Natural killer cell (primary cell): Measurements from ENCODE around the gene CES3. TPM values are rescaled to one million over a fixed set of nuclear protein-coding genes. Genes with fewer than 3 reads are reported as not detected.
A peak's percentile ranks its signal among the peaks of the same experiment; 100 is the strongest.
"Not testable (repeated sequence)": the region's sequence is repeated elsewhere in the genome, so short reads cannot be mapped to it uniquely, and the experiment has no call there.

Experiments
- ATAC-seq, 3 donors: fragments of 150-1000 bp in 2 of 3; fragments of 200-7000 bp in 1 of 3; cut with Tn5 transposase; 1 replicate in 1 of 3; 2 replicates in 2 of 3; pipeline ENCODE4 v1.10.0; 2021; ENCODE audit warnings: mild to moderate bottlenecking in 2 of 3, moderate library complexity in 2 of 3
- DNase-seq, 2 donors: peaks; one replicate each; pipeline versions ENCODE4 v3.0.0 to v3.0.0-alpha.2; 2013 to 2021; ENCODE audit warnings: mixed read lengths in 1 of 2
- H3K27ac ChIP-seq: one replicate; pipeline ENCODE4 v1.5.1; 2013; ENCODE audit warnings: mild to moderate bottlenecking, low read length
- H3K27me3 ChIP-seq: one replicate; pipeline ENCODE4 v1.6.1; 2013; ENCODE audit warnings: low read length; ENCODE audit not compliant: control insufficient read depth, insufficient read depth
- H3K36me3 ChIP-seq: one replicate; pipeline ENCODE4 v1.6.1; 2013; ENCODE audit warnings: low read length; ENCODE audit not compliant: control insufficient read depth, insufficient read depth
- H3K4me1 ChIP-seq: one replicate; pipeline ENCODE4 v1.6.1; 2013; ENCODE audit warnings: low read length; ENCODE audit not compliant: control insufficient read depth, insufficient read depth
- H3K4me3 ChIP-seq: one replicate; pipeline ENCODE4 v1.5.1; 2013; ENCODE audit warnings: low read length
- H3K9me3 ChIP-seq: one replicate; pipeline ENCODE4 v1.6.1; 2013; ENCODE audit warnings: low read length; ENCODE audit not compliant: control insufficient read depth, insufficient read depth
- H3K27ac Mint-ChIP-seq, 2 donors: one replicate each; pipeline ENCODE4 v1.8.0; 2022; ENCODE audit warnings: mild to moderate bottlenecking in 2 of 2, mixed read lengths in 2 of 2, moderate library complexity in 1 of 2
- H3K27me3 Mint-ChIP-seq, 2 donors: one replicate each; pipeline ENCODE4 v1.8.0; 2022; ENCODE audit warnings: low read depth in 2 of 2, mixed read lengths in 2 of 2
- H3K36me3 Mint-ChIP-seq: one replicate; pipeline ENCODE4 v1.8.0; 2022; ENCODE audit warnings: mixed read lengths
- H3K4me1 Mint-ChIP-seq, 2 donors: one replicate each; pipeline ENCODE4 v1.8.0; 2022; ENCODE audit warnings: mixed read lengths in 2 of 2
- H3K4me3 Mint-ChIP-seq: one replicate; pipeline ENCODE4 v1.8.0; 2022; ENCODE audit warnings: mild to moderate bottlenecking, moderate library complexity, mixed read lengths
- H3K9me3 Mint-ChIP-seq, 2 donors: one replicate each; pipeline ENCODE4 v1.8.0; 2022; ENCODE audit warnings: mixed read lengths in 2 of 2
- CTCF ChIP-seq: fragments of 200-600 bp; IDR thresholded peaks from one replicate; pipeline ENCODE4 v1.8.0; 2022; ENCODE audit warnings: antibody characterized with exemption
- WGBS: methylation state at CpG from one replicate; pipeline ENCODE4 v1.1.7; 2013; ENCODE audit warnings: missing lambda C conversion rate; ENCODE audit not compliant: insufficient coverage; 5-methylcytosine and 5-hydroxymethylcytosine counted together
- intact Hi-C: fragments of 100-400 bp; cut with micrococcal nuclease; formaldehyde crosslinking; loops from one replicate; pipeline ENCODE4 v1.14.2; 2022
- total RNA-seq, 4 donors: library from RNA; stranded (reverse); fragments of 120-200 nt in 1 of 4; gene quantifications; one replicate each; pipeline versions ENCODE4 v1.2.3 to v1.2.4, GENCODE V29; 2013 to 2022

CES3 gene
- total RNA-seq, 3 donors from 2014 or later (not counting 1 experiment from before 2014, with no cell fraction given), result 0.19 to 0.95 (median 0.27) TPM

GRCh38 chr16:66934138-66934838 is 26.8 kb upstream of the CES3 start, which contains the start of gene CIAO2B:
CIAO2B (minus strand) TSS chr16:66934402; CDS start chr16:66934364, 38 bp downstream.
- H3K27me3 ChIP-seq, result no peaks in the 10 kb centered on the region
- peaks cover 5% of the 10 kb centered on the region for H3K36me3 ChIP-seq
- Mint-ChIP-seq H3K36me3 (no peaks in the 10 kb centered on the region), H3K27ac (peak within 1 kb of the TSS; percentile 96 to 98), H3K27me3 (no peaks in the 10 kb centered on the region), H3K4me1 (peaks cover 44 to 60% of the 10 kb centered on the region in 2 donors), H3K9me3 (no peaks in the 10 kb centered on the region), H3K4me3 (peak within 1 kb of the TSS; percentile 99)
- intact Hi-C loops, result no loop called here
- TF ChIP-seq CTCF, result no peak
- DNase-seq (peak; percentile 86 to 94), ATAC-seq (peak; percentile 85 to 91 (median 87))
- H3K27ac ChIP-seq, result peak within 1 kb of the TSS; percentile 78
- H3K4me3 ChIP-seq, result peak within 1 kb of the TSS; percentile 64
- no peaks in the 10 kb centered on the region for H3K9me3 ChIP-seq
- H3K4me1 ChIP-seq, result peaks cover 35% of the 10 kb centered on the region
- under 1% methylated on average over 76 of the region's 76 CpGs for WGBS

DNA sequence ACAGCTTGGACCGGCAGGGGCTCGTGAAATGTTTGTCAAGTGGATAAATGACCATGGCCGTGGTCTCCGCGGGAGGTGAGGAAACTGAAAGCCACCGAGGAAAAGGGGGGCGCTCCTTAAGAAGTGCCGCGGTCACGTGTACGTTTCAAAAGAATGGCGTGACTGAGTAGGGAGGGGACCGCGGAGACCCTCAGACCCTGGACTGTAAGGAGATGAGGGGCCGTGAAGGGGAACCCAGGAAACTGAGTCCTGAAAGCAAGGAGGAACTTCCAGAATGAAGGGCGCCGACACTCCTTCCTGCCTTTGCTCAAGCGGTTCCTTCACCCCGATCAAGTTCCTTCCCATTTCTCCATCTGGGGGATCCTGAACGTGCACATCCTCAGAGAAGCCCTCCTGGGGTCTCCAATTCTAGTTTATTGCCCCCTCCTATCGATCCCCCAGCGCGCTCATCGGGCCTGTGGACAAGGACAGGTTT is 26.2 kb upstream of the CES3 start:
- H3K27me3 ChIP-seq, H3K9me3 Mint-ChIP-seq, H3K36me3 Mint-ChIP-seq, H3K27me3 Mint-ChIP-seq, H3K9me3 ChIP-seq, ATAC-seq, H3K36me3 ChIP-seq, intact Hi-C loops: not testable (repeated sequence)
- H3K27ac Mint-ChIP-seq, result peak overlapping the region; percentile 96 to 98
- H3K4me1 Mint-ChIP-seq, result peaks cover 44 to 60% of the 10 kb centered on the region in 2 donors
- peak overlapping the region; percentile 64 for H3K4me3 ChIP-seq
- 4% methylated on average over 21 of the region's 24 CpGs for WGBS
- H3K4me1 ChIP-seq, result peaks cover 35% of the 10 kb centered on the region
- peak in 1 of 2 donors; percentile 29 for DNase-seq
- peak overlapping the region; percentile 78 for H3K27ac ChIP-seq
- peak overlapping the region; percentile 99 for H3K4me3 Mint-ChIP-seq

GRCh38 chr16:66935314-66936011 is 25.6 kb upstream of the CES3 start, which contains the start of gene CES2:
CES2 (plus strand) TSS chr16:66935516; CDS start chr16:66935636, 120 bp downstream.
- DNase-seq (no peak), ATAC-seq (no peak)
- H3K27ac ChIP-seq, result peak within 1 kb of the TSS; percentile 78
- H3K27me3 ChIP-seq, result no peaks in the 10 kb centered on the region
- H3K4me3 ChIP-seq, result peak within 1 kb of the TSS; percentile 64
- Mint-ChIP-seq H3K4me3 (peak within 1 kb of the TSS; percentile 99), H3K4me1 (peaks cover 44 to 60% of the 10 kb centered on the region in 2 donors), H3K36me3 (no peaks in the 10 kb centered on the region), H3K27ac (peak within 1 kb of the TSS; percentile 96 to 98), H3K9me3 (no peaks in the 10 kb centered on the region), H3K27me3 (no peaks in the 10 kb centered on the region)
- intact Hi-C loops, result no loop called here
- H3K4me1 ChIP-seq, result peaks cover 35% of the 10 kb centered on the region
- WGBS, result 69% methylated on average over 44 of the region's 44 CpGs
- TF ChIP-seq CTCF, result no peak
- H3K36me3 ChIP-seq, result peaks cover 12% of the 10 kb centered on the region
- no peaks in the 10 kb centered on the region for H3K9me3 ChIP-seq

- intact Hi-C loops, result no loop called here
- Histone ChIP-seq H3K36me3 (peaks cover 22% of the 10 kb centered on the region), H3K4me3 (no peak overlapping the region)
Observed at GRCh38 chr16:66936462-66936861, 24.6 kb upstream of the CES3 start.

More at GRCh38 chr16:66936462-66936861, 24.6 kb upstream of the CES3 start:
- ATAC-seq (no peak), DNase-seq (no peak)
- Histone ChIP-seq H3K9me3 (no peaks in the 10 kb centered on the region), H3K27ac (no peak overlapping the region), H3K27me3 (no peaks in the 10 kb centered on the region), H3K4me1 (peaks cover 35% of the 10 kb centered on the region)
- no peaks in the 10 kb centered on the region for H3K36me3 Mint-ChIP-seq
- WGBS, result 88% methylated on average over 6 of the region's 6 CpGs
- H3K4me3 Mint-ChIP-seq, result peak overlapping the region; percentile 13
- H3K27ac Mint-ChIP-seq, result peak overlapping the region; percentile 5 to 98
- H3K27me3 Mint-ChIP-seq, result no peaks in the 10 kb centered on the region
- H3K9me3 Mint-ChIP-seq, result no peaks in the 10 kb centered on the region
- H3K4me1 Mint-ChIP-seq, result peaks cover 44 to 60% of the 10 kb centered on the region in 2 donors
- TF ChIP-seq CTCF, result no peak
